NB4 (cell line): ENCODE measurements around the gene DENND6A.

ENCODE experiments used
- DNase-seq: peaks from one replicate; pipeline ENCODE4 v3.0.0; 2010; ENCODE audit warnings: low read depth
- H3K4me3 ChIP-seq: one replicate; pipeline ENCODE4 v1.5.1; 2011; ENCODE audit warnings: mild to moderate bottlenecking, low read depth, low read length, moderate library complexity
- CTCF ChIP-seq: IDR thresholded peaks from one replicate; pipeline ENCODE4 v1.5.1; 2012; ENCODE audit warnings: low read depth, low read length
- MAX ChIP-seq: IDR thresholded peaks from 2 replicates; pipeline ENCODE4 v1.6.1; 2011; ENCODE audit warnings: low read depth, low read length
- MYC ChIP-seq: IDR thresholded peaks from 2 replicates; pipeline ENCODE4 v1.6.1; 2011; ENCODE audit warnings: low read depth, low read length
- POLR2A ChIP-seq: IDR thresholded peaks from 2 replicates; pipeline ENCODE4 v1.6.1; 2011; ENCODE audit warnings: mild to moderate bottlenecking; ENCODE audit not compliant: insufficient read length; ENCODE audit errors: extremely low read depth

The DENND6A gene

GRCh38 chr3:57680046-57680445 lies 12.8 kb downstream of the DENND6A start:
- H3K4me3 ChIP-seq: no peak overlapping the region
- no peak for DNase-seq
- no peak for TF ChIP-seq POLR2A

GRCh38 chr3:57675530-57675929 lies 17.3 kb downstream of the DENND6A start:
- DNase-seq: peak; percentile 41
- H3K4me3 ChIP-seq: no peak overlapping the region
- no peak for TF ChIP-seq MAX
- no peak for TF ChIP-seq POLR2A
- no peak for TF ChIP-seq MYC
- no peak for TF ChIP-seq CTCF

GRCh38 chr3:57673156-57673555 lies 19.7 kb downstream of the DENND6A start:
- no peak for DNase-seq
- TF ChIP-seq CTCF: no peak
- no peak for TF ChIP-seq MYC
- no peak for TF ChIP-seq POLR2A
- H3K4me3 ChIP-seq: no peak overlapping the region

- DNase-seq: no peak
- no peak for TF ChIP-seq MYC
- no peak for TF ChIP-seq MAX
- no peak for TF ChIP-seq CTCF
- TF ChIP-seq POLR2A: no peak
- no peak overlapping the region for H3K4me3 ChIP-seq
Measured at GRCh38 chr3:57670543-57670942, 22.3 kb downstream of the DENND6A start.

- no peak for TF ChIP-seq MAX
- no peak for TF ChIP-seq CTCF
- TF ChIP-seq MYC: no peak
- TF ChIP-seq POLR2A: no peak
- no peak overlapping the region for H3K4me3 ChIP-seq
- DNase-seq: no peak
Measured at GRCh38 chr3:57661404-57661803, 31.5 kb downstream of the DENND6A start.

GRCh38 chr3:57659806-57660439 lies 33.0 kb downstream of the DENND6A start:
- TF ChIP-seq MAX (no peak), CTCF (no peak), MYC (no peak), POLR2A (no peak)
- no peak overlapping the region for H3K4me3 ChIP-seq
- DNase-seq: no peak
